SK-N-MC (cell line): ENCODE data around the gene RALGDS.

Experiments used
- EZH2 ChIP-seq: fragments of 200-600 bp; sonication (generic); IDR thresholded peaks from one replicate; pipeline ENCODE4 v1.6.1; 2017; ENCODE audit warnings: antibody characterized with exemption
- POLR2AphosphoS5 ChIP-seq: IDR thresholded peaks from 2 replicates; pipeline ENCODE4 v1.6.1; 2012; ENCODE audit warnings: mild to moderate bottlenecking, low read depth, low read length, borderline replicate concordance

GRCh38 chr9:133078486-133078885, 42.6 kb downstream of the RALGDS start:
- TF ChIP-seq POLR2AphosphoS5 (no peak), EZH2 (no peak)
